H9 (cell line): Measurements from ENCODE around the gene SEC22A. TPM values are rescaled to one million over a fixed set of nuclear protein-coding genes. Genes with fewer than 3 reads are reported as not detected.

Experiments
- DNase-seq: peaks from one replicate; pipeline ENCODE4 v3.0.0-alpha.2; 2017
- H2AFZ ChIP-seq: one replicate; pipeline ENCODE4 v1.6.1; 2013; ENCODE audit warnings: mild to moderate bottlenecking, low read length, control low read depth, moderate library complexity
- H2AK5ac ChIP-seq: 2 replicates; pipeline ENCODE4 v1.6.1; 2013; ENCODE audit warnings: low read length, control low read depth, mixed read lengths; ENCODE audit not compliant: insufficient read length
- H2BK120ac ChIP-seq: one replicate; pipeline ENCODE4 v1.6.1; 2013; ENCODE audit warnings: low read depth, mild to moderate bottlenecking, low read length, control low read depth, inconsistent platforms; ENCODE audit not compliant: poor library complexity, severe bottlenecking
- H2BK12ac ChIP-seq: 2 replicates; pipeline ENCODE4 v1.6.1; 2013; ENCODE audit warnings: low read length, control low read depth, mixed read lengths, low read depth; ENCODE audit not compliant: insufficient read length
- H2BK15ac ChIP-seq: 2 replicates; pipeline ENCODE4 v1.6.1; 2013; ENCODE audit warnings: low read depth, low read length, control low read depth
- H2BK20ac ChIP-seq: one replicate; pipeline ENCODE4 v1.6.1; 2013; ENCODE audit warnings: low read depth, mild to moderate bottlenecking, low read length, control low read depth, inconsistent platforms; ENCODE audit not compliant: poor library complexity, severe bottlenecking
- H2BK5ac ChIP-seq: 2 replicates; pipeline ENCODE4 v1.6.1; 2013; ENCODE audit warnings: low read length, control low read depth, mixed read lengths; ENCODE audit not compliant: insufficient read length
- H3K14ac ChIP-seq: 2 replicates; pipeline ENCODE4 v1.6.1; 2013; ENCODE audit warnings: low read length, control low read depth; ENCODE audit not compliant: insufficient read depth
- H3K18ac ChIP-seq: 2 replicates; pipeline ENCODE4 v1.6.1; 2013; ENCODE audit warnings: low read depth, mild to moderate bottlenecking, mixed read lengths, low read length, control low read depth; ENCODE audit not compliant: insufficient read length
- H3K23ac ChIP-seq: 2 replicates; pipeline ENCODE4 v1.6.1; 2013; ENCODE audit warnings: low read length, control low read depth, mixed read lengths, low read depth; ENCODE audit not compliant: insufficient read length
- H3K23me2 ChIP-seq: 2 replicates; pipeline ENCODE4 v1.6.1; 2013; ENCODE audit warnings: low read depth, mild to moderate bottlenecking, mixed read lengths, low read length, control low read depth; ENCODE audit not compliant: insufficient read length, poor library complexity, severe bottlenecking
- H3K27ac ChIP-seq: 2 replicates; pipeline ENCODE4 v1.5.1; 2013; ENCODE audit warnings: low read length, control low read depth, mixed read lengths, low read depth; ENCODE audit not compliant: insufficient read length
- H3K27me3 ChIP-seq: 2 replicates; pipeline ENCODE4 v1.6.1; 2013; ENCODE audit warnings: low read length, control low read depth, inconsistent platforms; ENCODE audit not compliant: insufficient read depth
- H3K4ac ChIP-seq: 2 replicates; pipeline ENCODE4 v1.6.1; 2013; ENCODE audit warnings: low read depth, mild to moderate bottlenecking, control low read depth, inconsistent platforms, low read length, moderate library complexity
- H3K4me1 ChIP-seq: 2 replicates; pipeline ENCODE4 v1.6.1; 2013; ENCODE audit warnings: low read length, control low read depth, inconsistent platforms; ENCODE audit not compliant: insufficient read depth
- H3K4me2 ChIP-seq: 2 replicates; pipeline ENCODE4 v1.6.1; 2013; ENCODE audit warnings: low read length, control low read depth, mixed read lengths; ENCODE audit not compliant: insufficient read length, insufficient read depth
- H3K56ac ChIP-seq: 2 replicates; pipeline ENCODE4 v1.6.1; 2013; ENCODE audit warnings: low read depth, mild to moderate bottlenecking, mixed read lengths, low read length, control low read depth; ENCODE audit not compliant: insufficient read length
- H3K79me1 ChIP-seq: 2 replicates; pipeline ENCODE4 v1.6.1; 2013; ENCODE audit warnings: low read depth, mild to moderate bottlenecking, moderate library complexity, low read length, control low read depth, inconsistent platforms; ENCODE audit not compliant: insufficient read depth, poor library complexity, severe bottlenecking
- H3K79me2 ChIP-seq: 2 replicates; pipeline ENCODE4 v1.6.1; 2013; ENCODE audit warnings: low read length, control low read depth, inconsistent platforms; ENCODE audit not compliant: insufficient read depth
- H3K9ac ChIP-seq: 2 replicates; pipeline ENCODE4 v1.6.1; 2013; ENCODE audit warnings: low read length, control low read depth, mixed read lengths; ENCODE audit not compliant: insufficient read length; ENCODE audit errors: extremely low read depth
- H3K9me3 ChIP-seq: one replicate; pipeline ENCODE4 v1.6.1; 2013; ENCODE audit warnings: low read depth, low read length, inconsistent platforms; ENCODE audit not compliant: control insufficient read depth
- H3T11ph ChIP-seq: one replicate; pipeline ENCODE4 v1.6.1; 2013; ENCODE audit warnings: mild to moderate bottlenecking, low read length, control low read depth, inconsistent platforms
- H4K20me1 ChIP-seq: one replicate; pipeline ENCODE4 v1.6.1; 2013; ENCODE audit not compliant: control insufficient read depth, insufficient read length, insufficient read depth
- H4K5ac ChIP-seq: 2 replicates; pipeline ENCODE4 v1.6.1; 2013; ENCODE audit warnings: low read depth, mild to moderate bottlenecking, mixed read lengths, low read length, control low read depth; ENCODE audit not compliant: insufficient read length
- H4K8ac ChIP-seq: replicated peaks from 2 replicates; pipeline ENCODE4 v1.6.1; 2013; ENCODE audit warnings: low read length, control low read depth, mixed read lengths, low read depth; ENCODE audit not compliant: insufficient read length
- H4K91ac ChIP-seq: 2 replicates; pipeline ENCODE4 v1.6.1; 2013; ENCODE audit warnings: low read depth, mild to moderate bottlenecking, moderate library complexity, mixed read lengths, low read length, control low read depth; ENCODE audit not compliant: insufficient read length
- H3K27ac Mint-ChIP-seq, 3 experiments: 2 replicates in 2 of 3; 3 replicates in 1 of 3; pipeline ENCODE4 v1.8.0; 2020 to 2021; ENCODE audit warnings: mixed read lengths in 3 of 3, mild to moderate bottlenecking in 1 of 3, moderate library complexity in 1 of 3
- H3K27me3 Mint-ChIP-seq: 2 replicates; pipeline ENCODE4 v1.8.0; 2021; ENCODE audit warnings: low read depth, mild to moderate bottlenecking, moderate library complexity, mixed read lengths
- H3K36me3 Mint-ChIP-seq, 3 experiments: 2 replicates in 2 of 3; 3 replicates in 1 of 3; pipeline ENCODE4 v1.8.0; 2020 to 2021; ENCODE audit warnings: low read depth in 3 of 3, mixed read lengths in 3 of 3; ENCODE audit not compliant: insufficient read depth in 1 of 3
- H3K4me1 Mint-ChIP-seq, 2 experiments: 2 replicates each; pipeline ENCODE4 v1.8.0; 2020; ENCODE audit warnings: mixed read lengths in 2 of 2
- H3K4me3 Mint-ChIP-seq, 2 experiments: 2 replicates in 1 of 2; 3 replicates in 1 of 2; pipeline ENCODE4 v1.8.0; 2020 to 2021; ENCODE audit warnings: mild to moderate bottlenecking in 2 of 2, mixed read lengths in 2 of 2, moderate library complexity in 1 of 2
- H3K9me3 Mint-ChIP-seq, 2 experiments: 2 replicates in 1 of 2; 3 replicates in 1 of 2; pipeline ENCODE4 v1.8.0; 2020; ENCODE audit warnings: mild to moderate bottlenecking in 2 of 2, mixed read lengths in 2 of 2, moderate library complexity in 1 of 2
- WGBS: extraction: QIAGEN DNeasy Blood & Tissue Kit; methylation state at CpG from one replicate; pipeline ENCODE4 v1.1.7; 2013; ENCODE audit warnings: missing lambda C conversion rate, low lambda C conversion rate, mixed read lengths; ENCODE audit not compliant: insufficient read length; ENCODE audit errors: extremely low coverage; 5-methylcytosine and 5-hydroxymethylcytosine counted together
- total RNA-seq: library from RNA; stranded (reverse); gene quantifications from 2 replicates; pipeline ENCODE4 v1.2.1, GENCODE V29; 2021
- TF ChIP-seq, protein P1 (sequence below): fragments of 200-600 bp; sonication (generic); conservative IDR thresholded peaks from 3 replicates; pipeline ENCODE4 v1.8.0; 2021; ENCODE audit warnings: antibody characterized with exemption, mild to moderate bottlenecking

SEC22A gene
- total RNA-seq, 1 experiment from 2014 or later: 9.9 TPM

- Histone ChIP-seq H3K79me2 (no peaks in the 10 kb centered on the region), H3K56ac (no peak overlapping the region), H4K91ac (no peak overlapping the region), H3K18ac (no peak overlapping the region), H2BK12ac (no peak overlapping the region), H2BK20ac (no peak overlapping the region), H3K4ac (no peak overlapping the region), H3K9me3 (no peaks in the 10 kb centered on the region), H2BK5ac (no peak overlapping the region), H3K79me1 (no peaks in the 10 kb centered on the region), H3K9ac (no peak overlapping the region), H4K5ac (no peak overlapping the region), H2AFZ (no peak overlapping the region), H3T11ph (no peak overlapping the region), H2BK15ac (no peak overlapping the region), H3K23me2 (no peaks in the 10 kb centered on the region), H3K27me3 (no peaks in the 10 kb centered on the region), H3K4me2 (no peak overlapping the region), H3K4me1 (no peaks in the 10 kb centered on the region), H3K23ac (no peak overlapping the region), H4K8ac (no peak overlapping the region), H2BK120ac (no peak overlapping the region), H3K14ac (no peak overlapping the region), H2AK5ac (no peak overlapping the region), H3K27ac (no peak overlapping the region), H4K20me1 (no peaks in the 10 kb centered on the region)
- Mint-ChIP-seq H3K4me3 (no peak overlapping the region), H3K4me1 (no peaks in the 10 kb centered on the region), H3K27ac (peak overlapping the region in 1 of 3 experiments; percentile 74; a peak in 1 of 7 replicates), H3K27me3 (no peaks in the 10 kb centered on the region), H3K36me3 (peaks cover 0 to 31% (median 10%) of the 10 kb centered on the region in 3 experiments; a peak in 5 of 7 replicates), H3K9me3 (no peaks in the 10 kb centered on the region)
- DNase-seq: peak; percentile 7
- TF ChIP-seq, protein P1, sequence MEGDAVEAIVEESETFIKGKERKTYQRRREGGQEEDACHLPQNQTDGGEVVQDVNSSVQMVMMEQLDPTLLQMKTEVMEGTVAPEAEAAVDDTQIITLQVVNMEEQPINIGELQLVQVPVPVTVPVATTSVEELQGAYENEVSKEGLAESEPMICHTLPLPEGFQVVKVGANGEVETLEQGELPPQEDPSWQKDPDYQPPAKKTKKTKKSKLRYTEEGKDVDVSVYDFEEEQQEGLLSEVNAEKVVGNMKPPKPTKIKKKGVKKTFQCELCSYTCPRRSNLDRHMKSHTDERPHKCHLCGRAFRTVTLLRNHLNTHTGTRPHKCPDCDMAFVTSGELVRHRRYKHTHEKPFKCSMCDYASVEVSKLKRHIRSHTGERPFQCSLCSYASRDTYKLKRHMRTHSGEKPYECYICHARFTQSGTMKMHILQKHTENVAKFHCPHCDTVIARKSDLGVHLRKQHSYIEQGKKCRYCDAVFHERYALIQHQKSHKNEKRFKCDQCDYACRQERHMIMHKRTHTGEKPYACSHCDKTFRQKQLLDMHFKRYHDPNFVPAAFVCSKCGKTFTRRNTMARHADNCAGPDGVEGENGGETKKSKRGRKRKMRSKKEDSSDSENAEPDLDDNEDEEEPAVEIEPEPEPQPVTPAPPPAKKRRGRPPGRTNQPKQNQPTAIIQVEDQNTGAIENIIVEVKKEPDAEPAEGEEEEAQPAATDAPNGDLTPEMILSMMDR: no peak
- WGBS: no CpG with 5 or more reads among the region's 4 CpGs
These were observed 43.4 kb upstream of the SEC22A start for GRCh38 chr3:123158330-123158729.
